Ammon's horn (tissue), 1 donor: ENCODE measurements around the gene MACROH2A2.
"Not testable (repeated sequence)": the region's sequence is repeated elsewhere in the genome, so short reads cannot be mapped to it uniquely, and the experiment has no call there.

Source experiments
- DNase-seq: peaks from one replicate; pipeline ENCODE4 v3.0.0-alpha.2; 2016; ENCODE audit warnings: low spot score

Gene MACROH2A2

DNA sequence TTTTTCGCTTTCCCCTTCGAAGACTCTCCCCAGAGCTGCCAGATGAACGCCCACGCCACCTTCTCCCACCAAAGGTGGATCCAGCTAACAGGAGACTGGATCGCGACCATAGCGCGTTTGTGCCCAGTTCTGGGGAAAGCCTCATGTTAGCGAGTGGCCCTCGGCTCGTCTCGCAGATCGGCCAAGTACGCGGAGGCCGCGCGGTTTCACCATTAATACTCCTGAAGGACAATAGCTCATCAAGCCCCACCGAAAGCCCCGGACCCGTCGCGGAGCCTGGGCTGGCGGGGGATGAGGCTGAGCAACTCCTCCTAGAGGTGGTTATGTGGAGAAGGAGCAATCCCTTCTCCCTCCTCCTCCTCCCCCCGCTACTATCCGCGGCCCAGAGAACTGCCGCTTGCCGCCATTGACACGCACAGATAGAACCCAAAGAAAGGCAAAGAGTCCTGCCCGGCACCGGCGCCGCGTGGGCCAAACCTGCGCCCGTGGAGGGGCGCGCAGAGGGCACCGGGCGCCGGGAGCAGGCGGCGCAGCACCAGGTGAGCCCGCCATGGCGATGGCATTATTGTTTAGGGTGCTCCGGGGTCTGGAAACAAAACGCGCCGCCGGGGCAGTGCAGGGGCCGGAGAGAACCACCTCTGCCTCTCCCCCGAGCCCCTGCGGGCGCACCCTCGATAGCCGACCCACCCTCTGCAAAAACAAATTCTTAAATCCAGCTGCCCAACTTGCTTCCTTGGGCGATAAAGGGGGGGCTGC lies at the start of gene MACROH2A2:
MACROH2A2 (plus strand) TSS at position 385 of the 756 bp plus-strand sequence. CDS start 22,813 bp downstream, outside the sequence.
- DNase-seq: peak; percentile 78

- DNase-seq: no peak
Measured at GRCh38 chr10:70007116-70007820, 45.4 kb upstream of the MACROH2A2 start.

- DNase-seq: no peak
Measured at GRCh38 chr10:70031215-70031614, 21.4 kb upstream of the MACROH2A2 start.

DNA sequence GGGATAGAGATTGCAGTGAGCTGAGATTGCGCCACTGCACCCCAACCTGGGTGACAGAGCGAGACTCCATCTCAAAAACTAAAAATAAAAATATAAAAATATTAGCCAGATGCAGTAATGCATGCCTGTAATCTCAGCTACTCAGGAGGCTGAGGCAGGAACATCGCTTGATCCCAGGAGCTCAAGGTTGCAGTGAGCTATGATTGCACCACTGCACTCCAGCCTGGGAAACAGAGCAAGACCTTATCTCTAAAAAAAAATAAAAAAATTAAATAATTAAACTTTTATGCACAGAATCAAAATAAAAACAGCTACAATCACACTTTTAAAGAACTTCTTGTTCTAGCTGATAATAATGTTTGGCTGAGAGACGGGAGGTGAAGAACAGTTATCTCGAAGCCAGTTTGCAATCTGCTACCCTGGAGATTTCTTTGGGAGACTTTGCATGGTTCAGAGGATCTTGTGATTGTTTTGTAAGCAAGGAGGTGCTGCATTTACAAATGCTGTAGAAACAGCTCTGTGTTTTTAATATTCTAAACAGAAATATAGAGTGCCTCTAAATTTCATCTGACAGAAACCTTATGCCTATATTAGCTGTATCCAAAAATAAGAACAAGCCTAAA lies 19.9 kb upstream of the MACROH2A2 start:
- DNase-seq: no peak

DNA sequence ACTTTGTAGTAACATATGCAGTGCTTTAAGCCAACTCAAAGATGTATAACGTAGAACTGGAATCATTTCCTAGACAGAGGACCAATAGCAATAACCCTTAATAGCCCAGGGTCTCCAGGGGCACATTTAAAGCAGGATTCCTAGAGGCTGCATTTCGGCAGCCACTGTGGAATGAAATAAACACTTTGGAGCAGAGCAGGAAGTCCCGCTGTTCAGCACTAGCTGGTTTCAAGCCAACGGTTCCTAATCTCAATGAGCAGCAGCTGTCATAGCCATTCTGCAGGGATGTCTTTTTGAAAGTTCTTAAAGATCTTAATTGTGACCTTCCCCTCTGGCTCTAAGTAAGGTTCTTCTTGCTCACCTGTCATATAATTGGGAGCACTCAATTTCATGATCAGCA lies 18.4 kb upstream of the MACROH2A2 start:
- DNase-seq: peak; percentile 31

DNA sequence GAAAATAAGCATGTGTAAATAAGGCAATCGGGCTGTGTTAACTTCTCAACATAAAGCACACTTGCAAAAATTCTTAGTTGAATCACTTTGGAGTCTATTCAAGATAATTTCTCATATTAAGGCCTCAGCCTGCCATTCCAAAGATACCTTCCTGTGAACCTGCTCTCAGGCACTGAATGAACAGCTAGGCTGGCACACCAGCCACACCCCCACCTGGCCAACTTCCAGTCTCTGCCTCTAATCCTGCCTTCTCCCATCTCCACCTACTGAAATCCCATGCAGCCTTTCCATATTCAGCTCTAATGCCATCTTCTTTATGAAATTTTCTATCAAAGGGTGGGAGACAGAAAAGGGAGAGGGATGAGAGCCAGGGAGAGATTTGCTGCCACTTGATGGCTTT lies 17.1 kb upstream of the MACROH2A2 start:
- no peak for DNase-seq

- no peak for DNase-seq
Measured at GRCh38 chr10:70038923-70039322, 13.7 kb upstream of the MACROH2A2 start.

GRCh38 chr10:70041016-70041415 lies 11.6 kb upstream of the MACROH2A2 start:
- no peak for DNase-seq

DNA sequence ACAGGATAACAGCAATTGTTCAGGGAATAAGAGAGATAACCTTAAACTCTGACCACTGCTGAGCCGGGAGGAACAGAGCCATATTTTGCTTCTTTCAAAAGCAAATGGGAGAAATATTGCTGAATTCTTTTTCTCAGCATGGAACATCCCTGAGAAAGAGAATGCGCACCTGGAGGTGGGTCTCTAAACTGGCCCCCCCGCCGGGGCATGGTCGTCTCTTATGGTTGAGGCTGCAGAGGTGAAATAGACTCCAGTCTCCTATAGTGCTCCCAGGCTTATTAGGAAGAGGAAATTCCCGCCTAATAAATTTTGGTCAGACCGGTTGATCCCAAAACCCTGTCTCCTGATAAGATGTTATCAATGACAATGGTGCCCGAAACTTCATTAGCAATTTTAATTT lies 10.9 kb upstream of the MACROH2A2 start:
- not testable (repeated sequence) for DNase-seq

DNA sequence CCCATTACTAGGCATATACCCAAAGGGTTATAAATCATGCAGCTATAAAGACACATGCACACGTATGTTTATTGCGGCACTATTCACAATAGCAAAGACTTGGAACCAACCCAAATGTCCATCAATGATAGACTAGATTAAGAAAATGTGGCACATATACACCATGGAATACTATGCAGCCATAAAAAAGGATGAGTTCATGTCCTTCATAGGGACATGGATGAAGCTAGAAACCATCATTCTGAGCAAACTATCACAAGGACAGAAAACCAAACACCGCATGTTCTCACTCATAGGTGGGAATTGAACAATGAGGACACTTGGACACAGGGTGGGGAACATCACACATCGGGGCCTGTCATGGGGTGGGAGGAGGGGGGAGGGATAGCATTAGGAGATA lies 5.6 kb upstream of the MACROH2A2 start:
- not testable (repeated sequence) for DNase-seq

GRCh38 chr10:70048030-70048723 lies 4.5 kb upstream of the MACROH2A2 start:
- DNase-seq: peak; percentile 11

DNA sequence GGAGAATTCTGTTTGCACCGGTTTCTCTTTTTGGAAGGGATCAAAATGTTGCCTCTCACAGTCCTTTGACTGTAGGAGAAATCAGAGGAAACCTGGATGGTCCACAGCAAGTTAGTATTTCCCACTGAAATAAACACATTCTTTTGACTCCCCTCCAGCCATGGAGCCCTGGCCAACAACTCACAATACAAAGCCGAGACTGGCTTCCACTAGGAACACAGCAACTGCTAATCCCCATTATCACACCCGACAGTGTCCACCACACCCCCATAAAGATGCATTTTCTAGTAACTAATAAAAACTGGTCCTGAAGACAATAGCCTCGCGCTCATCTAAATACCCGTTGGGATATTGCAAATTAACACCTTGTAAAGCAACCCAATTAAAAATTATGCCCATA lies 798 bp upstream of the MACROH2A2 start:
- DNase-seq: no peak

DNA sequence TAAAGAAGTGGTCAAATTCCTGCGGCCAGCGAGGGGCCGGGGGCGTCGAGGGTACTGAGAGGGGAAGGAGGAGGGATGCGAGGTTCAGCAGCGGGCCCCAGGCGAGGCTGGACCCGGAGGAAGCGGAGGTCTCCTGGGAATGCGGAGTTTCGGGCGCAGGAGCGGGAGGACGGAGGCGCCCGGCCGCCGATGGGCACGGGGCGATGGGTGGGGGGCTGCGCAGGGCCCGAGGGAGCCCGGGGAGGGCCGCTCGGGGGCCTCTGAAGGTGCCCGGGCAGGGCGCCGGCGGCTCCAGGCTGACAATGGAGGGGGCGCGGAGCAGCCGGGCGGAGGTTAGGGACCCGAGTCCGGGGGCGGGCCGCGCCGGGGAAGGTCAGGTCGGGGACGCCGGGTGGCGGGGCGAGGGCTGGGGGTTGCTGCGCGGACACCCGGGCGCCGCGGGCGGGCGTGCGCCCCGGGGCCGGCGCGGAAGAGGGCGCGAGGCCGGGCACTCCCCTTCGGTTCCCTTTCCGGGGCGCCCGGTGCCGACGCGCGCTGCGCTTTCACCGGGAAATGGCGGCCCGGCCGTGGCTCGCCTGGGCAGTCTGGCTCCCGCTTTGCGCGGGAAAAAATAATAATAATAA lies 683 bp downstream of the MACROH2A2 start:
- no peak for DNase-seq

DNA sequence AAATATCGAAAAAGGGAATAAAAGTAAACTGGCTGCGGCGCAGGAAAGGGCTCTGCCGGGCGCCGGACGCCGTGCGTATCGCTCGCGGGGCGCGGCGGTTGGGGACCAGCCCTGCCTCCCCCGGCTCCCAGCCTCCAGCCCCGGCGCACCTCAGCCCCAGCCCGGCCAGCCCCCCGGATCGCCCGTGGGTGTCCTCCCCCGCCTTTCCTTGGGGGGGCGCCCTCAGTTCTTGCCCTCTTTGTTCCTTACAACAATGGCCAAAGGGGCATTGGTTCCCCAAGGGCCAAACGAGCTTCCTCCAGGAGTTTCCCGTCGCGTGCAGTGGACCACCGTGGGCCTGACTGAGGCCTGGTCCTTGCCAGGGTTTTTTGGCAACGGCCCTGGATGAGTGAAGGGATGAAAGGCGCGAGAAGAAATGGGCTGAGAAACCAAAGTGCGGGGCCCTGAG lies 1.2 kb downstream of the MACROH2A2 start:
- DNase-seq: no peak

- no peak for DNase-seq
Measured at GRCh38 chr10:70054902-70055301, 2.3 kb downstream of the MACROH2A2 start.

DNA sequence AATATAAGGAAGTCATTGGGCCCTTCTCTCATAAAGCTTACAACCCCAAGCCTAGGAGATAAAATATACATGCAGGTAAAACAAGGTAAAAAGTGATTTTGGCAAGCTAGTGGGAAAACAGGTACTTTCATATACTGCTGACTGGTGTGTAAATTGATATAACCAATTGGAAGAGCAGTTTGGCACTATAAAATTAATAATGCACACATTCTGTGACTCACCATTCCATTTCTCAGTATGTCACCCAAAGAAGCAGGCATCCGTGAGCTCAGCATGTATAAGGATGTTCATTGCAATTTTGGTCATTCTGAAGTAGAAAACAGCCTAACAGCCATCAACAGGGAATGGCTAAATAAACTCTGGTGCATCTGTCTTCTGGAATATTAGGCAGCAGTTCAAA lies 2.9 kb downstream of the MACROH2A2 start:
- DNase-seq: no peak

DNA sequence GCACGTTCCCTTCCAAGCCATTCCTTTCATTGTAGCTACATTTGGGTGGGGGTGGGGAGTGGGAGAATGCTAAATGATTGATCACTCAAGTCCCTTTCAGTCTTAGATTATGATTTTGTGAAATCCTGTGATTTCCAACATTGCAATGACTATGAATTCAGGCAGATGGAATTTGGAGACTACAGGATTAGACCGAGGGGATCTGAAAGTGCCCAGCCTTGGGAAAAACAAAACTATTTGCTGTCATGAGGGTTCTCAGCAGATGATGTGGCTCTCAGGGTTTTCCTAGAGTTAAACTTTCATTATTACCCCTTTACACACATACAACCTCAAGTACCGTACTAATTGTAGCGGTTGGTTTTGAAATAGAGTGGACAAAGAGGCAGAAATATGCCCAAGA lies 4.7 kb downstream of the MACROH2A2 start:
- no peak for DNase-seq

- DNase-seq: no peak
Measured at GRCh38 chr10:70060389-70060788, 7.7 kb downstream of the MACROH2A2 start.

GRCh38 chr10:70063418-70064098 lies 10.9 kb downstream of the MACROH2A2 start:
- no peak for DNase-seq

DNA sequence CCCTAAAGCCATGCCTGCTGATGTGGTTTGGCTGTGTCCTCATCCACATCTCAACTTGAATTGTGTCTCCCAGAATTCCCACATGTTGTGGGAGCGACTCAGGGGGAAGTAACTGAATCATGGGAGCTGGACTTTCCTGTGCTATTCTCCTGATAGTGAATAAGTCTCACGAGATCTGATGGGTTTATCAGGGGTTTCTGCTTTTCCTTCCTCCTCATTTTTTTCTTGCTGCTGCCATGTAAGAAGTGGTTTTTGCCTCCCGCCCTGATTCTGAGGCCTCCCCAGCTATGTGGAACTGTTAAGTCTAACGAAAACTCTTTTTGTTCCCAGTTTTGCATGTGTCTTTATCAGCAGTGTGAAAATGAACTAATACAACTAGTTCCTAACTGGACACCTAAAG lies 11.8 kb downstream of the MACROH2A2 start:
- DNase-seq: no peak

DNA sequence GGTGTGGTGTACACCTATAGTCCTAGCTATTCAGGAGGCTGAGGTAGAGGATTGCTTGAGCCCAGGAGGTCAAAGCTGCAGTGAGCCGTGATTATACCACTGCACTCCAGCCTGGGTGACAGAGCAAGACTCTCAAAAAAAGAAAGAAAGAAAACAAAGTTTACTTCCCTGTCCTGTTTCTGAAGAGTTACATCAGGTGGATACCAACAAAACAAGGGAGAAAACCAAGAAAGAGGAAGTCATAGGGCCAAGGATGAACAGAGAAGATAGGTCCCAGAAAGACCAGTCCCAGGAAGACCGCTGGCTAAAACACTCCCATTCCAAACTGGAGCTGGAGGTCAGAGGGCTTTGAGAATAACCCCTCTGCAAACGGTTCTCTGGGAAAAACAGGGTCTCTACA lies 13.5 kb downstream of the MACROH2A2 start:
- no peak for DNase-seq
